Natural killer cell treated with Interleukin-12 subunit alpha and Interleukin-12 subunit beta and Interleukin-15 and Interleukin-18, amount 100 ng/mL, for 72 hours (primary cell): ENCODE measurements around the gene TENT5A. TPM values are rescaled to one million over a fixed set of nuclear protein-coding genes. Genes with fewer than 3 reads are reported as not detected.
A peak's percentile ranks its signal among the peaks of the same experiment; 100 is the strongest.

Experiments
- ATAC-seq, 2 donors: fragments of 150-1000 bp; cut with Tn5 transposase in 1 of 2; sonication (Bioruptor Pico), chemical (Tn5 transposase) in 1 of 2; 2 replicates each; pipeline ENCODE4 v1.10.0; 2021
- DNase-seq: peaks from one replicate; pipeline ENCODE4 v3.0.0; 2022; ENCODE audit warnings: low spot score
- H3K27ac Mint-ChIP-seq, 2 donors: 1 replicate in 1 of 2; 2 replicates in 1 of 2; pipeline ENCODE4 v1.8.0; 2022; ENCODE audit warnings: mixed read lengths in 2 of 2, mild to moderate bottlenecking in 1 of 2, moderate library complexity in 1 of 2
- H3K27me3 Mint-ChIP-seq, 2 donors: 1 replicate in 1 of 2; 2 replicates in 1 of 2; pipeline ENCODE4 v1.8.0; 2022; ENCODE audit warnings: mixed read lengths in 2 of 2
- H3K36me3 Mint-ChIP-seq: one replicate; pipeline ENCODE4 v1.8.0; 2022; ENCODE audit warnings: mixed read lengths
- H3K4me1 Mint-ChIP-seq, 2 donors: 1 replicate in 1 of 2; 2 replicates in 1 of 2; pipeline ENCODE4 v1.8.0; 2022; ENCODE audit warnings: low read depth in 2 of 2, mixed read lengths in 2 of 2, mild to moderate bottlenecking in 1 of 2
- H3K4me3 Mint-ChIP-seq: one replicate; pipeline ENCODE4 v1.8.0; 2022; ENCODE audit warnings: mixed read lengths
- H3K9me3 Mint-ChIP-seq: 2 replicates; pipeline ENCODE4 v1.8.0; 2022; ENCODE audit warnings: mixed read lengths
- total RNA-seq, 2 donors: library from RNA; stranded (reverse); gene quantifications; one replicate each; pipeline ENCODE4 v1.2.3, GENCODE V29; 2022

Gene TENT5A
- total RNA-seq, 2 donors from 2014 or later, result 1.5 to 8.6 TPM

- H3K27me3 Mint-ChIP-seq, result peaks cover 9 to 16% of the 10 kb centered on the region in 2 donors
- H3K27ac Mint-ChIP-seq, result no peak overlapping the region
- DNase-seq (no peak), ATAC-seq (no peak)
- H3K9me3 Mint-ChIP-seq, result no peaks in the 10 kb centered on the region
- H3K4me3 Mint-ChIP-seq, result no peak overlapping the region
- H3K36me3 Mint-ChIP-seq, result no peaks in the 10 kb centered on the region
- peaks cover 0 to 8% of the 10 kb centered on the region in 2 donors for H3K4me1 Mint-ChIP-seq
Observed at GRCh38 chr6:81766482-81767069, 14.1 kb upstream of the TENT5A start.

- Mint-ChIP-seq H3K4me1 (peaks cover 0 to 5% of the 10 kb centered on the region in 2 donors), H3K27me3 (peaks cover 9 to 16% of the 10 kb centered on the region in 2 donors), H3K27ac (no peak overlapping the region), H3K36me3 (no peaks in the 10 kb centered on the region), H3K4me3 (no peak overlapping the region), H3K9me3 (no peaks in the 10 kb centered on the region)
- DNase-seq (no peak), ATAC-seq (no peak)
Observed at GRCh38 chr6:81764531-81764930, 12.1 kb upstream of the TENT5A start.

GRCh38 chr6:81763968-81764367, 11.5 kb upstream of the TENT5A start:
- Mint-ChIP-seq H3K9me3 (no peaks in the 10 kb centered on the region), H3K4me3 (no peak overlapping the region), H3K27me3 (peaks cover 9 to 16% of the 10 kb centered on the region in 2 donors), H3K27ac (no peak overlapping the region), H3K36me3 (no peaks in the 10 kb centered on the region), H3K4me1 (peaks cover 0 to 5% of the 10 kb centered on the region in 2 donors)
- ATAC-seq (no peak), DNase-seq (no peak)

GRCh38 chr6:81763051-81763450, 10.6 kb upstream of the TENT5A start:
- Mint-ChIP-seq H3K27ac (no peak overlapping the region), H3K27me3 (peaks cover 9 to 16% of the 10 kb centered on the region in 2 donors), H3K9me3 (no peaks in the 10 kb centered on the region), H3K36me3 (no peaks in the 10 kb centered on the region), H3K4me1 (peaks cover 0 to 5% of the 10 kb centered on the region in 2 donors), H3K4me3 (no peak overlapping the region)
- DNase-seq (no peak), ATAC-seq (no peak)

GRCh38 chr6:81762606-81763005, 10.1 kb upstream of the TENT5A start:
- H3K4me1 Mint-ChIP-seq, result peaks cover 0 to 5% of the 10 kb centered on the region in 2 donors
- peaks cover 9 to 16% of the 10 kb centered on the region in 2 donors for H3K27me3 Mint-ChIP-seq
- DNase-seq, result no peak
- H3K36me3 Mint-ChIP-seq, result no peaks in the 10 kb centered on the region
- H3K9me3 Mint-ChIP-seq, result no peaks in the 10 kb centered on the region
- H3K27ac Mint-ChIP-seq, result no peak overlapping the region
- ATAC-seq, result no peak
- H3K4me3 Mint-ChIP-seq, result no peak overlapping the region

GRCh38 chr6:81762132-81762531, 9.7 kb upstream of the TENT5A start:
- no peak for DNase-seq
- peaks cover 10 to 20% of the 10 kb centered on the region in 2 donors for H3K27me3 Mint-ChIP-seq
- no peaks in the 10 kb centered on the region for H3K9me3 Mint-ChIP-seq
- no peak overlapping the region for H3K27ac Mint-ChIP-seq
- H3K4me1 Mint-ChIP-seq, result peaks cover 0 to 6% of the 10 kb centered on the region in 2 donors
- no peaks in the 10 kb centered on the region for H3K36me3 Mint-ChIP-seq
- no peak for ATAC-seq
- H3K4me3 Mint-ChIP-seq, result no peak overlapping the region

GRCh38 chr6:81761197-81761596, 8.7 kb upstream of the TENT5A start:
- H3K4me3 Mint-ChIP-seq, result no peak overlapping the region
- H3K27ac Mint-ChIP-seq, result no peak overlapping the region

GRCh38 chr6:81759782-81760181, 7.3 kb upstream of the TENT5A start:
- H3K4me1 Mint-ChIP-seq, result peaks cover 0 to 3% of the 10 kb centered on the region in 2 donors
- peaks cover 4 to 7% of the 10 kb centered on the region in 2 donors for H3K27me3 Mint-ChIP-seq
- H3K9me3 Mint-ChIP-seq, result no peaks in the 10 kb centered on the region

More at GRCh38 chr6:81761197-81761596, 8.7 kb upstream of the TENT5A start:
- Mint-ChIP-seq H3K27me3 (peaks cover 10 to 17% of the 10 kb centered on the region in 2 donors), H3K4me1 (peaks cover 0 to 3% of the 10 kb centered on the region in 2 donors), H3K36me3 (no peaks in the 10 kb centered on the region), H3K9me3 (no peaks in the 10 kb centered on the region)
- ATAC-seq (no peak), DNase-seq (no peak)

GRCh38 chr6:81758221-81758620, 5.7 kb upstream of the TENT5A start:
- ATAC-seq (no peak), DNase-seq (no peak)
- Mint-ChIP-seq H3K4me3 (no peak overlapping the region), H3K4me1 (peaks cover 5 to 9% of the 10 kb centered on the region in 2 donors), H3K27me3 (peaks cover 5 to 6% of the 10 kb centered on the region in 2 donors), H3K9me3 (no peaks in the 10 kb centered on the region), H3K27ac (no peak overlapping the region), H3K36me3 (no peaks in the 10 kb centered on the region)

More at GRCh38 chr6:81759782-81760181, 7.3 kb upstream of the TENT5A start:
- DNase-seq (no peak), ATAC-seq (no peak)
- no peaks in the 10 kb centered on the region for H3K36me3 Mint-ChIP-seq
- no peak overlapping the region for H3K27ac Mint-ChIP-seq
- H3K4me3 Mint-ChIP-seq, result no peak overlapping the region

- H3K4me1 Mint-ChIP-seq, result peaks cover 9 to 13% of the 10 kb centered on the region in 2 donors
- H3K27me3 Mint-ChIP-seq, result peaks cover 5 to 6% of the 10 kb centered on the region in 2 donors
- DNase-seq (no peak), ATAC-seq (no peak)
- no peaks in the 10 kb centered on the region for H3K36me3 Mint-ChIP-seq
- H3K4me3 Mint-ChIP-seq, result no peak overlapping the region
- H3K9me3 Mint-ChIP-seq, result no peaks in the 10 kb centered on the region
- no peak overlapping the region for H3K27ac Mint-ChIP-seq
Observed at GRCh38 chr6:81756690-81757089, 4.2 kb upstream of the TENT5A start.

GRCh38 chr6:81755551-81755950, 3.1 kb upstream of the TENT5A start:
- H3K4me1 Mint-ChIP-seq, result peaks cover 20 to 24% of the 10 kb centered on the region in 2 donors
- DNase-seq (no peak), ATAC-seq (no peak)
- H3K36me3 Mint-ChIP-seq, result no peaks in the 10 kb centered on the region
- H3K9me3 Mint-ChIP-seq, result no peaks in the 10 kb centered on the region
- no peak overlapping the region for H3K27ac Mint-ChIP-seq
- H3K4me3 Mint-ChIP-seq, result no peak overlapping the region
- peaks cover 5 to 6% of the 10 kb centered on the region in 2 donors for H3K27me3 Mint-ChIP-seq

GRCh38 chr6:81754906-81755305, 2.4 kb upstream of the TENT5A start:
- Mint-ChIP-seq H3K36me3 (no peaks in the 10 kb centered on the region), H3K27me3 (peaks cover 5 to 6% of the 10 kb centered on the region in 2 donors)

GRCh38 chr6:81753711-81754577, 1.5 kb upstream of the TENT5A start:
- Mint-ChIP-seq H3K36me3 (peaks cover 4% of the 10 kb centered on the region), H3K4me1 (peaks cover 35 to 39% of the 10 kb centered on the region in 2 donors), H3K9me3 (no peaks in the 10 kb centered on the region), H3K4me3 (peak overlapping the region; percentile 97), H3K27me3 (peaks cover 5 to 6% of the 10 kb centered on the region in 2 donors), H3K27ac (peak overlapping the region; percentile 83 to 95)
- ATAC-seq, result peak; percentile 76 to 78
- DNase-seq, result peak; percentile 90

More at GRCh38 chr6:81754906-81755305, 2.4 kb upstream of the TENT5A start:
- no peaks in the 10 kb centered on the region for H3K9me3 Mint-ChIP-seq
- DNase-seq (no peak), ATAC-seq (no peak)
- H3K4me3 Mint-ChIP-seq, result no peak overlapping the region
- peaks cover 25 to 30% of the 10 kb centered on the region in 2 donors for H3K4me1 Mint-ChIP-seq
- no peak overlapping the region for H3K27ac Mint-ChIP-seq
